Activated CD4-positive, alpha-beta T cell treated with anti-CD3 and anti-CD28 coated beads, Interleukin-2, Interleukin-4, amounts not matched to agents 100 ng/mL and 50 ng/mL, durations not matched to agents 16 hours and 8 hours (primary cell): ENCODE measurements around the gene KNG1.
"Not testable (repeated sequence)": the region's sequence is repeated elsewhere in the genome, so short reads cannot be mapped to it uniquely, and the experiment has no call there.

Source experiments
- DNase-seq: peaks from one replicate; pipeline ENCODE4 v3.0.0-alpha.2; 2020; ENCODE audit warnings: low spot score

The KNG1 gene

DNA sequence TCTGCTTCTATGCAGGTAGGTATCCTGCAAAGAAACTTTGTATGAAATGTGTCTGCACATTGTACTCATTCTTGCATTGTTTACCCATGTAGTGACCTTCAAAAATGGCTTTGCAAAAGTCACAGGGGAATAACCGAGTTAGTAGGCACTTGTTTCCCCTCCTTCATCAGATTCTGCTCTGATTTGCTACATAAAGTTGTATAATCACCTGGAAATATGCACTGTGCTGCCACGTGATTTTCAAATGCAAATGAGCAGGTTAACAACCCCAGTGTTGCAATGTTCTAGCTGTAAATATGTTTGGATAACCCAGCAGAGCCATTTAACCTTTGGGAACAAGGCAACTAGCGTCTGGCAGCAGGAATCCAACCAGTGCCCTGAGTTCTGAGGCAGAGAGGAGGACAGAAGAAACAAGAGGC is at the start of gene KNG1:
TSS of gene KNG1 (plus strand) at position 321 of the 419 bp plus-strand sequence. CDS start 184 bp downstream, outside the sequence.
- no peak for DNase-seq

DNA sequence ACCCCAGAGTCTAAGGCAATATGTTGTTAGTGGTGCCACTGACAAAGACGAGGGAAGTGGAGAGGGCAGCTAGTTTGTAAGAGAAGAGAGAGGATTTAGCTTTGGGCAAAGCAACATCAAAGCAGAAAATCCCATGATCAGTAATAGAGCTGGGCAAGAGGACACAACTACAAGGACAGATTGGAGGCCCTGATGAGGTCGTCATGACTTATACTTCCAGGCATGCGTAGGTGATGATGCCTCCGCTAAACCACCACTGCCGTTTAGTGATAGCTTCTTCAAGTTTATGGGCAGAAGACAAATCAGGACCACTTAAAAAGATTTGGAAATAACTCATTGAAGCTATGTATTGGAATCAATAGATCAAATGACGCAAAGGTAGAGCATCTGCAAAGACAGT is 48.7 kb upstream of the KNG1 start:
- DNase-seq, result no peak

DNA sequence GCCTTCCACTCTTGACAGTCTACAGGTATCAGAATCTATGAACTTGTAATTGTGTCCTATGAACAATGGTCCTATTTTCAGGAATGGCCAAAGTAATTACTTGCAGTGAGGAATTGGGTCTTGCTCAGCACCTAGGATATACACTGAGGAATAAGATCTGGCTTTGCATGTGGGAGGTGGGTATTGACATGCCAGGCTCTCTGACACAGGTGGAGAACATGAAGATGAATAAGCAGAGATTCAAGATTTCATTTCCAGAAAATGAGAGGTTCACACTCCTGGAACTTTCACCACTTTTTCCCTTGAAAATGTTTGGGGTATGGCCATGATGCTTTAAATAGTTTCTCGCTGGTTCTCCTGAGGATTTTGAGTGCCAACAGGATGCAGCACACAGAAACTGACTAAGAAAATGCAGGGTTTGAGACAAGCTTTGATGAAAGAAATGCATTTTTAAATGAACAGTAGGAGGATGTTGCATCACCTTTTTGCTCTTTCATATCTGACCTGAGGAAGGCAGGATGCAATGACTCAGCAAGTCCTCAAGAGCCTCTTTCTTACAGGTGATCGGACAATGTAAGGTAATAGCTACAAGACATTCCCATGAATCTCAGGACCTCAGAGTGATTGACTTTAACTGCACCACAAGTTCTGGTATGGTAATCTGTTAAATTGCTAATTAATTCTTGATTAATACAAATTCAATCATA is 47.6 kb upstream of the KNG1 start:
- DNase-seq, result peak; percentile 57

DNA sequence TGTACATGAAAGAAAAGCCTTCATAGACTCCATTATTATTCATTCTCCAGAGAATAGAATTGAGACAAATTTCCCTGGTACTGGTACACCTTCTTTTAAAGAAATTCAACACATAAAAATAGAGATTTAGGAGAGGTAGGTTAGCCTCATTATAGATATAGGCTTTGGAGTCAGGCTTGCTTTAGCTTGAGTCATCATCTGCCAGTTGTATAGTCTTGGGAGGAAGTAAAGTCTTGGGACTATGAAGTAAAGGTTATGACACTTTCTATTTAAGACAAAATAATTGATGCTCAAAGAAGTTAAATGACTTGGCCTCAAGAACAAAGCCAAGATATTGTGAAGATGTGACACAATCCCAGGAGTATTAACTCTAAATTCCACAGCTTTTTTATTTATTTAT is 47.0 kb upstream of the KNG1 start:
- no peak for DNase-seq

DNA sequence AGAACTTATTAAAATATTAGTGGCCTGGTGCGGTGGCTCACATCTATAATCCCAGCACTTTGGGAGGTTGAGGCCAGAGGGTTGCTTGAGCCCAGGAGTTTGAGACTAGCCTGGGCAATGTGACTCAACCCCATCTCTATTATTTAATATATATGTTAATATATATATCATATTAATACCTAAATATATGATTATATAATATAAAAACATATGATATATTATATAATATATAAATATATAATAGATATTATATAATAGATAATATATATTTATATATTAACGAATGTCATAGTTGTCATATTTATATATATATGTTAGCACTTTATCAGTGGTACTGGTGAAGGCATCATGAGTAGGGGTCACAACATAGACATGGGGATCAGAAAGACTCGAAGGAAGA is 46.1 kb upstream of the KNG1 start:
- DNase-seq, result no peak

DNA sequence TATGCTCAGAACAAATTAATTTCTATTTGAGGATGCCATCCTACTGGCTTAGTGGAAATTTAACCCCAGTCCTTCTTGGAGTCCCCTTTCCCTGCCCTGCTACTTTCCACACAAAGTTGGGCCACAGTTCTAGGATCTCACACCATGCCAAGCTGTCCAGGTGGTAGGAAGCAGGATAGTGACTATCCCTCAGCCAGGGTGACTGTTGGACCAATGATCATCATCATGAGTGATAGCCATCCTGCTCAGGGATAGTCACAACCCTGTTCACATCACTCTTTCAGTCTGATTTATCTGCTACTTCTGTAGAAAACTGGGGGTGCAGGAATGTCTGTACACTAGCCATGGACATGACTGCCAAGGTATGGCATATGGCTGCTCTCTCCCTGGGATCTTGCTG is 38.6 kb upstream of the KNG1 start:
- DNase-seq, result no peak

DNA sequence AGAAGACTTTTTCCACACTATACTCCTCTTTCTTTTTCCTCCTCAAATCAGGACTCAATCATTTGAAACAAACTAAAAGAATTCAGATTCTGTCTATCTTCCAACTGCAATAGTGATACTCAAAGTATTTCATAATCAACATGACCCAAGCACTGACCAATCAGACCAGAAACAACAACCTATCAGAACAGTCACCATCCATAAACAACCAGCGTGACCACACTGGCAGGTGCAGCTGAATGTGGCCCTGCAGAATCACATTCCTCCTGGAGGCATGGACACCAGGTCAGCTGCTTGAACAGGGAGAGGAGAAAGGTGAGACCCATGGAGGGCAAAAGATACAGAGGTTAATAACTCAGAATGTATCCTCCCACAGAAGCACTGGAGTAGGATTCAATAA is 38.0 kb upstream of the KNG1 start:
- no peak for DNase-seq

DNA sequence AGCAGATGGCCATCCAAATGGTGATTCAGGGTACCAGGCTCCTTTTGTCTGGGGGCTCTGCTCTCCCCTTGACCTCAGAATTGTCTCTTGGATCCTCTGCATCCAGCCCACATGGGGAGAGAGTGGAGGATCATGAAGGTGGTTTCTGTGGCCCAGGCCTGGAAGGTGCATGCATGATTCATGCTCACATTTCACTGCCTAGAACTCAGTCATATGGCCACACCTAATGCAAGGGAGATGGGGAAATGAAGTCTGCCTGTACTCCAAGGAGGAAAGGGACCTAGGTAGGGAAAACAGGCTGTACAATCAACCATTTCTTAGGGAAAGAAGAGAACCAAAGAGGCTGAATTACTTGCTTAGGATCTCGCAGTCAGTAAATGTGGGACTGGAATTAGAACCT is 36.3 kb upstream of the KNG1 start:
- DNase-seq, result no peak

DNA sequence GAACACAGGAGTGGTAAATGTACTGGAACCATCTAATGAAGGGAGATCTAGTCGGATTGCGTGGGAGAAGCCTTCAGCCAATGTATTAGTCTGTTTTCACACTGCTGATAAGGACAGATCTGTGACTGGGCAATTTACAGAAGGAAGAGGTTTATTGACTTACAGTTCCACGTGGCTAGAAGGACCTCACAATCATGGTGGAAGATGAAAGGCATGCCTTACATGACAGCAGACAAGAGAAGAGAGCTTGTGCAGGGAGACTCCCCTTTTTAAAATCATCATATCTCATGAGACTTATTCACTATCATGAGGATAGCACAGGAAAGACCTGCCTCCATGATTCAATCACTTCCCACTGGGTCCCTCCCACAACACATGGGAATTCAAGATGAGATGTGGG is 34.3 kb upstream of the KNG1 start:
- no peak for DNase-seq

DNA sequence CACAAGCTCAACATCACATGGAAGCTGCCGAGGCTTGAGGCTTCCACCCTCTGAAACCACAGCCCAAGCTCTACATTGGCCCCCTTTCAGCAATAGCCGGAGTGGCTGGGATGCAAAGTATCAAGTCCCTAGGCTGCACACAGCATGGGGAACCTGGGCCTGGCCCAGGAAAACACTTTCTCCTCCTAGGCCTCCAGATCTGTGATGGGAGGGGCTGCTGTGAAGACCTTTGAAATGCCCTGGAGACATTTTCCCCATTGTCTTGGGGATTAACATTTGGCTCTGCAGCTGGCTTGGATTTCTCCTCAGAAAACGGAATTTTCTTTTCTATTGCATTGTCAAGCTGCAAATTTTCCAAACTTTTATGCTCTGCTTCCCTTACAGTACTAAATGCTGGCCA is 33.2 kb upstream of the KNG1 start:
- DNase-seq, result no peak

DNA sequence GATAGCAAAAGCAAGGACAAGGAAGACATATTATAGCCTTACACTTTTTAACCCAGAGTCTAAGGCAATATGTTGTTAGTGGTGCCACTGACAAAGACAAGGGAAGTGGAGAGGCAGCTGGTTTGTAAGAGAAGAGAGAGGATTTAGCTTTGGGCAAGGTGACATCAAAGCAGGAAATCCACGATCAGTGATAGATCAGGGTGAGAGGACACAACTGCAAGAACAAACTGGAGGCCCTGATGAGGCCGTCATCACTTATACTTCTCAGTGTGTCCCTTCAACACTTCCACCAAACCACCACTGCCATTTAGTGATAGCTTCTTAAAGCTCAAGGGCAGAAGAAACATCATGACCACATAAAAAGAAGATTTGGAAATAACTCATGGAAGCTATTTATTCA is 30.7 kb upstream of the KNG1 start:
- not testable (repeated sequence) for DNase-seq

DNA sequence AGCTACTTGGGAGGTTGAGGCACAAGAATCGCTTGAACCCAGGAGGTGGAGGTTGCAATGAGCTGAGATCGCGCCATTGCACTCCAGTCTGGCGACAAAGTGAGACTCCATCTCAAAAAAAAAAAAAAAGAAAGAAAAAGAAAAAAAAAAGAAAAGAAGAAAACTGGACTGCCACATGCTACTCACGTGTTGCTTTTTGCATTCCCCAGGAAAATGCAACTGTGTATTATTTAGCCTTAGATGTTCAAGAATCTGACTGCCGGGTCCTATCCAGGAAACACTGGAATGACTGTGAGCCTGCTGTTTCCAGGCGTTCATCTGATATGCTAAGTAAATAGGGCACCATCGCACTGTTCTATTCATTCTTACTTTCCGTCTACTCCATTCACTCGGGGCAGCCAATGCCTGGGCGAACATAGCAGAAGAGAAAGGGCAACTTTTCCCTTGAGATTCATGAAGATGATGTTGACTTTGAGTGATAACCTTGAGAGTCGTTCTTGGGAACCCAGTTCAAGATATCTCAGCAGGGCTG is 30.0 kb upstream of the KNG1 start:
- DNase-seq, result no peak

DNA sequence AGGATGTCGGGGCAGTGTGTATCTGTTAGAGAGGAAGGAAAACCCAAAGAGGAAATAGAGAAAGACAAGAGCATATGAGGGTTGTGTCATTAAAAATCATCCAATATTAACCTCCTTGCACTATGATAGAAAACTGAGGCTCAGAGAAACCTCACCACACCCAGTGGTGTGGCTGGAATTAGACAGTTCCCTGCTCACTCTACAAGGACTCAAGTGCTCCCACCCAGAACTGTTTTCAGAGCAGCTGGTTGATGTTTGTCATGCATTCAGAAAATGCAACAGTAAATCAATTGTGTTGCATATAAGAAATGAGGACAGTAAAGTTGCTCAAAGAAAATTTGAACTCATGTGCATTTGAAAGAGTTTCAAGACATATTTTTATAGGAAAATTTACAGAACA is 26.9 kb upstream of the KNG1 start:
- DNase-seq, result not testable (repeated sequence)

DNA sequence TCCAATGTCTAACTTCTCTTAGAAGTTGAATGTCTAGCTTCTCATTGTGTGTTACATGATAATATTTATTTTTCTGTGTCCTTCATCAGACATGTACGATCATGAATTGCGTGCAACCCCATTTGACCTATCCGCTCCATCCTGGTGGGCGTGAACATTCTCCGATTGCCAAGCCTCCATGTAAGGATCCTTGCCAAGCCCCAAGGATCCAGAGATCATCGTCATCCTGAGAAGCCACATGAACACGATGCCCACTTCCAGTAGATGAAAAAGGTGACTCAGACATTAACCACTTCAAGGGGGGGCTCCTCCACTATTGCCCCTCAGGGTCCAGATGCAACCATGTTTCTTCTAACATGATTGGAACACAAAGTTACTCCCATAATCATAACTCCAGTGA is 25.5 kb upstream of the KNG1 start:
- DNase-seq, result no peak

DNA sequence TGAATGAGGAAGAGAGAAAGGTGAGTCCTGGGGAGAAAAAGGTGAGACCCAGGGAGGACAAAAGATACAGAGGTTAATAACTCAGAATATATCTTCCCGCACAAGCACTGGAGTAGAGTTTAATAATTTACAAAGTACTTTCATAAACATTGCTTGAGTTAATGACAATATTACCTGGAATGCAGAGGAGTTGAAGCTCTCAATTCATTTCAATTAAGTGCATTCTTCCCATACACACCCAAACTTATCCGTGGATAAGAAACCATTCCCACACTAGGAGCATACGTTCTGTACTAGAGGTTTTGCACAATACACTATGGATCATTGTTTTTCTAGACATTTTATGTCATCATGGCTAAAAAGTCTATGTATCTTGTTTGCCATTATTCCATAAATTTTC is 23.3 kb upstream of the KNG1 start:
- DNase-seq, result no peak

DNA sequence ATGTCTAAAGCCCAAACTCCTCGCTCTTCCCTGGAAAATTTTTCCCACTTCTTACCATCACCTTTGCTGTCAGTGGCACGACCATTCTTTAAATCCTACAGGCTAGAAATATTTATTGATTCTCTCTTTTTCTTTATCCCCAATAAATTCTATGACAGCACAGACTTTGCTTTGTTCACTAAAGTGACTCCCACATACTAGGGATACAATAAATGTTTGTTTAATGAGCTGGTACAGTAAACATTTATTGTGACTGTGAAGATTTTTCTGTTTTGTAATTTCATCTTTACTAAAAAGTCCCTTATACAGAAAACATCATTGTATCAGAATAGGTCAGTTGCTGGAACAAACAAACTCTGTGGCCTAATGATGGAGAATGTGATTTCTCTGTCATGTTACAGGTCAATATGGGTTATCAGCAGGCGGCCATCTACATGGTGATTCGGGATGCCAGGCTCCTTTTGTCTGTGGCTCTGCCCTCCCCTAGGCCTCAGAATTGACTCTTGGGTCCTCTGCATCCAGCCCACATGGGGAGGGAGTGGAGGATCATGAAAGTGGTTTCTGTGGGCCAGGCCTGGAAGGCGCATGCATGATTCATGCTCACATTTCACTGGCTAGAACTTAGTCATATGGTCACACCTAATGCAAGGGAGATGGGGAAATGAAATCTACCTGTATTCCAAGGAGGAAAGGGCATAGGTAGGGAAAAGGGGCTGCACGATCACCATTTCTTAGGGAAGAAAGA is 22.7 kb upstream of the KNG1 start:
- DNase-seq, result no peak

DNA sequence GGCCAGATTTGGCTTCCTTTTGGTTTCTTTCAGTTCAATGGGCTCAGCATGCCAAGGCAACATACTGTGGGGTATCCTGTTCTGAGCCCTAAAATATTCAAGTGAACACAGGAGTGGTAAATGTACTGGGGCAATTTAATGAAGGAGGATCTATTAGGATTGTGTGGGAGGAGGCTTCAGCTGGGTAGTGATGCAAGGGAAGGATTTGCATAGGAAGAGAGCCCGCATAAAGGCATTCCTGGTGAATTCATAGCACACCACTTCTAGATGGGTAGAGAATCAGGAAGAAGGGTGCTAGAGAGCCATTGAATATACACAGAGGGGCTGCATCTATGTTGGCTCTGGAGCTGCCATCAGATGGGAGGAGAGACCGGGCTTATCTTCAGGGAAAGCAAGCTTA is 20.6 kb upstream of the KNG1 start:
- DNase-seq, result no peak

DNA sequence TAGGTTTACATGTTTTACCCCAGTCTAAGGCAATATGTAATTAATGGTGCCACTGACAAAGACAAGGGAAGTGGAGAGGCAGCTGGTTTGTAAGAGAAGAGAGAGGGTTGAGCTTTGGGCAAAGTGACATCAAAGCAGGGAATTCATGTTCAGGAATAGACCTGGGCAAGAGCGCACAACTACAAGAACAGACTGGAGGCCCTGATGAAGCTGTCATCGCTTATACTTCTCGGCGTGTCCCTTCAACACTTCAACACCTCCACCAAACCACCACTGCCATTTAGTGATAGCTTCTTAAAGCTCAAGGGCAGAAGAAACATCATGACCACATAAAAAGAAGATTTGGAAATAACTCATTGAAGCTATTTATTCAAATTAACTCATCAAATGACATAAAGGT is 19.6 kb upstream of the KNG1 start:
- DNase-seq, result no peak

DNA sequence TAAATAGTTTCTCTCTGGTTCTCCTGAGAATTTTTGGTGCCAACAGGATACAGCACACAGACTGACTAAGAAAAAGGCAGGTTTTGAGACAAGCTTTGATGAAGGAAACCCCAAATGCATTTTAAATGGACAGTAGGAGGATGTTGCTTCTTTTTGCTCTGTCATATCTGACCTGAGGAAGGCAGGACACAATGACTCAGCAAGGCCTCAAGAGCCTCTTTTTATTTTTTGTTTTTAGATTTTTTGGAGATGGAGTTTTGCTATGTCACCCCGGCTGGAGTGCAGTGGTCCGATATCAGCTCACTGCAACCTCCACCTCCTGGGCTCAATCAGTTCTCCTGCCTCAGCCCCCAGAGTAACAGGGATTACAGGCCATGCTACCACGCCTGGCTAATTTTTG is 16.9 kb upstream of the KNG1 start:
- peak; percentile 60 for DNase-seq

DNA sequence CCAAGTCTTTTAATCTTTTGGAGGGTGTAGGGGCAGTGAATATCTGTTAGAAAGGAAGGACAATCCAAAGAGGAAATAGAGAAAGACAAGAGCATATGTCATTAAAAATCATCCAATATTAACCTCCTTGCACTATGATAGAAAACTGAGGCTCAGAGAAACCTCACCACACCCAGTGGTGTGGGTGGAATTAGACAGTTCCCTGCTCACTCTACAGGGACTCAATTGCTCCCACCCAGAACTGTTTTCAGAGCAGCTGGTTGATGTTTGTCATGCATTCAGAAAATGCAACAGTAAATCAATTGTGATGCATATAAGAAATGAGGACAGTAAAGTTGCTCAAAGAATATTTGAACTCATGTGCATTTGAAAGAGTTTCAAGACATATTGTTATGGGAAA is 14.7 kb upstream of the KNG1 start:
- DNase-seq, result not testable (repeated sequence)

DNA sequence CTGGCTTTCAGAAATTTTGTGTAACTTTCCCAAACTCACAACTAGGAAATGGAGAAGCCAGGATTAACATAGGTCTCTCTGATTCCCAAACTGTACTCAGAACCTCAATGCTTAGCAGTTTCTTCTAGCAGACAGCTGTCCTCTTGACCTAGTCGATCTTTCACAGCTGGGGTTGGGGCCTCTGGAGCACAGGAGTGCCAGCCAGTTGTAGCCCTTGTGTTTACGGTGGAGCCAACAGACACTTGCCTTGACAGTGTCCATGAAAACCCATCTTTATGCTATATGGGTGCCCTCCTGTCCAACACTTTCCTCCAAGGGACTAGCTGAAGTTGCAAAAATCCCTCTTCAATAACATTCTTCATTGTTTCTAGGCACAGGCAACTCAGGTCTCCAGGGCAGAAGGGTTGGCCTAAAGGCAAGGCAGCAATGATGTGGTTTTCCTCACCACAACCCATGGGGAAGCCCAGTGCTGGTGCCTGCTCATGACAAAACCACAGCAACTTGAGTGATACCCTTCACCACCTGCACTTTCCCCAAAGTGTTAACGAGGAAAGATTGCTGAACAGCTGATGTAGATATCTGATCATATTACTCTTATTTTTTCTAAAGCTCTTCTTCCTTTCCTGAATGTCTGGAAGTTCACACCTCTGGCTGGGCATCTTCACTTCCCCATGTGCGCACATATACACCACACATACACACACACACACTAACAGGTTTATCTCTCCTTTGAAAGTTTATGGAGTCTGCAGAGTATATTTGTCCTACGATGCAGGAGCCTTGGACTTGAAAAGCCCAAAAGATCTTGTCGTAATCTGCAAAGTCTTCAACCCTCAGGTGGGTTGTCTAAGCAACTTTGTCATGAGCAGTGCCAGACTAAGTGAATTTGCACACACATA is 11.0 kb upstream of the KNG1 start:
- DNase-seq, result peak; percentile 71

DNA sequence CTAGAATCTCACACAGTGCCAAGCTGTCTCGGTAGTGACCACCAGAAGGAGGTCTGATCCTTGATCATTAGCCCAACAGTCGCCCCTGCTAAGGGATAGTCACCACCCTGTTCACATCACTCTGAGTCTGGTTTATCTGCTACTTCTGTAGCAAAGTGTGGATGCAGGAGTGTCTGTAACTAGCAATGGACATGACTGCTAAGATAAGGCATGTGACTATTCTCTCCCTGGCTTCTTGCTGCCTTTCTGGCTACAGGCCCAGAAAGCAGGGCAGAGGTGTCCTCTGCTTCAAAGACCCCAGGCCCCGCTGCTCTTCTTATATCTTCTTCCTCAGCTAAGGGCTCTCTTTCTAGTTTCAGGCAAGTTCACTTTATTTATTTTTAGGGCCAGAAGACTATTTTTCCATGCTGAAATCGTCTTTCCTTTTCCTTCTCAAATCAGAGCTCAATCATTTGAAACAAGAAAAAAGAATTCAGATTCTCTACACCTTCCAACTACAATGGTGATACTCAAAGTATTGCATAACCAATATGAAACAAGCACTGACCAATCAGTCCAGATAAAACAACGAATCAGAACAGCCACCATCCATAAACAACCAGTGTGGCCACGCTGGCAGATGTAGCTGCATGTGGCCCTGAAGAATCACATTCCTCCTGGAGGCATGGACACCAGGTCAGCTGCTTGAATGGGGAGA is 8.0 kb upstream of the KNG1 start:
- no peak for DNase-seq
